ENCODE results near the gene UBAC2.
A peak's percentile ranks its signal among the peaks of the same experiment; 100 is the strongest.
"Not testable (repeated sequence)": the region's sequence is repeated elsewhere in the genome, so short reads cannot be mapped to it uniquely, and the experiment has no call there.

UBAC2 gene

DNA sequence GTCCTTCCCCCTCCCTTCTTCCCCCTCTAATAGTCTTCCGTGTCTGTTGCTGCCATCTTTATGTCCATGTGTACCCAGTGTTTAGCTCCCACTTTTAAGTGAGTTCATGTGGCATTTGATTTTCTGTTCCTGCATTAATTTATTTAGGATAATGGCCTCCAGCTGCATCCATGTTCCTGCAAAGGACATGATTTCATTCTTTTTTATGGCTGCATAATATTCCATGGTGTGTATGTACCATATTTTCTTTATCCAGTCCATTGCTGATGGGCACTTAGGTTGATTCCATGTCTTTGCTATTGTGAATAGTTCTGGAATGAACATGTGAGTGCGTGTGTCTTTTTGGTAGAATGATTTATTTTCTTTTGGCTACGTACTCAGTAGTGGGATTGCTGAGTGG lies 48.5 kb downstream of the UBAC2 start:
- DNase-seq (ENCODE audit: low spot score): not testable (repeated sequence)

DNA sequence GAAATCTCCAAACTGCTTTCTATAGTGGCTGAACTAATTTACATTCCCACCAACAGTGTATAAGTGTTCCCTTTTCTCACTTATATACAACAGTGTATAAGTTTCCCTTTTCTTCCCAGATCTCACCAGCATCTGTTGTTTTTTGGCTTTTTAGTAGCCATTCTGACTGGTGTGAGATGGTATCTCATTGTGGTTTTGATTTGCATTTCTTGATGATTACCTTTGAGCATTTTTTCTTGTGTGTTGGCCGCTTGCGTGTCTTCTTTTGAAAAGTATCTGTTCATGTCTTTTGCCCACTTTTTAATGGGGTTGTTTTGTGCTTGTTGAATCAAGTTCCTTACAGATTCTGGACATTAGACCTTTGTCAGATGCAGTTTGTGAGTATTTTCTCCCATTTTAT lies 49.0 kb downstream of the UBAC2 start:
- not testable (repeated sequence) for DNase-seq (ENCODE audit: low spot score)

DNA sequence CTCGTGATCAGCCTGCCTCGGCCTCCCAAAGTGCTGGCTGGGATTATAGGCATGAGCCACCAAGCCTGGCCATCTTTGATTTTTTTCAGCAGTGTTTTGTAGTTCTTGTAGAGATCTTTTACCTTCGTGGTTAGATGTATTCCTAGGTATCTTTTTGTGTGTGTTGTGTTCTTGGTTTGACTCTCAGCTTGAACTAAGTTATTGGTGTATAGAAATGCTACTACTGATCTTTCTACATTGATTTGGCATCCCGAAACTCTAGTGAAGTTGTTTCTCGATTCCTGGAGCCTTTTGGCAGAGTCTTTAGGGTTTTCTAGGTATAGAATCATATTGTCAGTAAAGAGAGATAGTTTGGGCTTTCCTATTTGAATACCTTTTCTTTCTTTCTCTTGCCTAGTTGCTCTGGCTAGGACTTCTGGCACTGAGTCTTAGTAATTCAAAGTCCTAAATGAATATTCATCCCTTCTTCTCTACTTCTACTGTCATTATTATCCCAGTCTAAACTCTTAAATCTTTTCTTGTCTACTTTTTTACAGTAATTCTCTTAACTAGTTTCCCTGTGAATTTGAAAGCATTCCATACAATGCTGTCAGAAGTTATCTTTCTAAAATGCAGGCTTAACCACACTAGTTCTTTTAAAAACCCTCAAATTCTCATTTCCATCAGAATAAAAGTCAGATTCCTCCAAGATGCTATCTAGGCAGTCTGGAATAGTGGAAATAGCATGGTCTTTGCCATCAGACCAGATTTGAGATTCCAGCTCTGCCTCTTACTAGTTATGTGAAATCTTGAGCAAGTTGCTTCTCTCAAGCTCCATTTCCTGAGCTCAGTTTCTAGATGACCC lies 50.5 kb downstream of the UBAC2 start:
- no peak for DNase-seq (ENCODE audit: low spot score)

DNA sequence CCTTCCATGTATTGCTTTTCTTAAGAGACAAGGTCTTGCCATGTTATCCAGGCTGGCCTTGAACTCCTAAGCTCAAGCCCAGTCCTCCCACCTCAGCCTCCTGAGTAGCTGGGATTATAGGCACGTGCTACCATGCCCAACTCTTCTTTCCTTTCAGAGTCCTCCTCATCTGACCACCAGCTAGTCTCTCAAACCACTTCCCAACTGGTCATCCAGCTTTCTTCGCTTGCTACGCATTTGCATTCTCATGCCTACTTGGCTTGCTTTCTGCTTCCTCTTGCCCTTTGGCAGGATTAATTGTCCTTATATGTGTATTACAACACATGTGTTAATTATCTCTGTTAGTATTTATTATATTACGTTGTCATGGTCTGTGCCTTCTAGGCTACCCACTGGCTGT lies 51.3 kb downstream of the UBAC2 start:
- no peak for DNase-seq (ENCODE audit: low spot score)

DNA sequence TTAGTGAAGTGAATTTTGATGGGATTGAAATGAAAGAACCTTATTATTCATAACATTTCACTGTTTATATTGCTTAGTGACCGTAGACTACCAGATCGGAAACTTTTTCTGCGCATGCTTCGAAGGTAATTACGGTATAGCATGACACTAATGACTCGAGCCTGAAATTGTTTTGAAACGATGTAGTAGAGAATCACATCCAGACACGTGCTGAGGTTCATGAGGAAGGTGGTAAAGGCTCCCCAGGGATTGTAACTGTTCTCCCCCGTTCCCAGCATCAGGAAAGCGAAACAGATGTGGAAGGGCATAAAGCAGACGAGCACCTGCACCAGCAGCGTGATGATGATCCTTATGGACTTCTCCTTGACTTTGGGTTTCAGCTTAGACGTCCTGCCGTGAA lies 54.2 kb downstream of the UBAC2 start:
- no peak for DNase-seq (ENCODE audit: low spot score)

DNA sequence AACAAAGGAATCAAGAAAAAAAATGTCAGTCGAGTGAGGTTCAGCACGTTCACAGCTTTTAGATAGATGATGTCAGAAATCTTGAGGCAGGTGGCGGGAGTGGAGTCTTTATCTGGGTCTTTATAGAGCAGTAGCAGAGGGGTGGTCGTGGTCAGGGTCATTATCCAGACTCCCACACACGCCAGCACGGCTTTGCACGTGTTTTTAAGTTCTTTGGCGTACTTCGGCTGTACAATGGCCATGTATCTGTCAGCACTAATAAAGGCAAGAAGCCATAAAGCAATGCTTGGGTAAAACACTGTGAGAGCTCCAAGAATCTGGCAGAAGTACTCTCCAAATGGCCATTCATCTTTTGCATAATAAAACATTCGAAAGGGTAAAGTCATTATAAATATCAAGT lies 54.6 kb downstream of the UBAC2 start:
- no peak for DNase-seq (ENCODE audit: low spot score)

DNA sequence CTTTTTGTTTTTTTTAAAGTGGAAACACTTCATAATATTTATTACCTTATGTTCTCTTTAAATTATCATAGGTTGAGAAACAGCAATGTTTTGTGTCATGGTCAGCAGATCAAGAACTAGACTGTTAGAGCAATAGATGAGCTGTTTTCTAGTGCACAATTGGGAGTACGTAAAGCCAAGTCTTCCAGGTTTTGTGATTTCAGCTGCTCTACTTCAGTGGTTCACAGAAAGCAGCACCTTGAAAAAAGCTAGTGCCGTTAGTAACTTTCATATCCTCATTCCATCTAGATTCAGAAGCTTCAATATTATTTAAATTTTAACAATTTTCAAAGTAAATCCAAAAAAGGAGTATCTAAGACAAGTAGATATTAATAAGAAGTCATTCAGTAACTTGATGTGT lies 55.6 kb downstream of the UBAC2 start:
- DNase-seq (ENCODE audit: low spot score): no peak

DNA sequence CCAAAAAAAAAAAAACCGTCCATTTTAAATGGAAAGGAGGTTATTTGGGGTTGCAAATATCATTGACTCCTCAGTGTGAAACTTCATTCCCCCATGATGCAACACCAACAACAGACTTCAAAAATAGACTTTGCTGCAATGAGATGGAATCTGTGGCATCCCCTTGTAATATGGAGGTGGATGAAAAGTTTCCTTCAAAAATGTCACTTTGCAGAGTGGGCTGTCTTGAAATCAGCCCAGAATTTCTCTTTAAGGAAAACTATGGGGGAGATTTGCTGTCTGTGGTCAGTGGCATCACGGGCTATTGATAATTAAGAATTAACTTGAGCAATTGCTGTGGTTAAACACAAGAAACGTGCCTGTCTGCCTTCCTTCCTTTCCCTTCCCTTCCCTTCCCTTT lies 56.1 kb downstream of the UBAC2 start:
- no peak for DNase-seq (ENCODE audit: low spot score)

DNA sequence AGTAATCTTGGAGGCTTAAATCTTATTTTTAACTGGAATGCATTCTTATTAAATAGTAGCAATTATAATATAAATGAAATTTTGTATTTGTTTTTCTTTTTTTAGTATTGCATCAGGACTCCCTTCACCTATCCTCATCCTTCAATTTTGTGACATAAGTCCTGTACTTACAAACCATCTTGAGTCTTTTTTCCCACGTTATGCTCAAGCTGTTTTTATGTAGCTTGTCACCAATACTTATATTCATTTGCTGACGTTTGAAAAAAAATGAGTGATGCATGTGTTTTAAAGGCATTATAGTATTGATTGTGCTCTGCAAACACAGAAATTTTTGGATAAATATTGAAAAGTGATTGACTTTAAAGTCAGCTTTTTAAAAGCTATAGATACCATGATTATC lies 56.6 kb downstream of the UBAC2 start:
- DNase-seq (ENCODE audit: low spot score): no peak

DNA sequence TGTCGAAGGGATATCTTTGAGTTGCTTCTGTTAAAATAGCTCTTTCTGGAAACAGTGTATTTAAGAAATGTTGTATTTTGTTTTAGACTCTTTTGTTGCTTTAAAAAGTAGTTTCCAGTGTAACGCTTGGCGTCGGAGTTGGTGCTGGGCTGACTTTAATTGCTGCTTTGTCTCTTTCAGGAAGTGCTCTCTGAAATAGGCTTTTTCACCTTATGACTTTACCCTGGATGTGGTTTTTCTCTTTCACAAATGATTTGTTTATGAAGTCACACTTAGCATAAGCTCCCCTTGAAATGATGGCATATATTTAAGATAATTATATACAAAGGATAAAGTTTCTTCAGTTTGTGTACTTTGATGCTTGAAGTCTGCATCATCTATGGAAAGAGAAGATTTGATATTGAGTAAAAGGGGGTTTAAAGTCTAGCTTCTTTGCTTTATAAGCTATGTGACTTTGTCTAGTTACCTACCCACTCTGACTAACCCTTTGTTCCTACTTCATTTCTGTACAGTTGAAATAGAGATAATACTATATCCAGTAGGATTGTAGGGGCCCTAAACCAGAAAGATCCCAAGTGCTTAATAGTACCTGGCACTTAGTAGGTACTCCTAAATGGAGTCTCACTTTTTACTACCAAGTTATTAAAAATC lies 57.7 kb downstream of the UBAC2 start, which contains the start of gene GPR18:
Gene GPR18 (minus strand): TSS at position 170 of the 651 bp plus-strand sequence. CDS start 2,507 bp downstream, outside the sequence.
- no peak for DNase-seq (ENCODE audit: low spot score)

DNA sequence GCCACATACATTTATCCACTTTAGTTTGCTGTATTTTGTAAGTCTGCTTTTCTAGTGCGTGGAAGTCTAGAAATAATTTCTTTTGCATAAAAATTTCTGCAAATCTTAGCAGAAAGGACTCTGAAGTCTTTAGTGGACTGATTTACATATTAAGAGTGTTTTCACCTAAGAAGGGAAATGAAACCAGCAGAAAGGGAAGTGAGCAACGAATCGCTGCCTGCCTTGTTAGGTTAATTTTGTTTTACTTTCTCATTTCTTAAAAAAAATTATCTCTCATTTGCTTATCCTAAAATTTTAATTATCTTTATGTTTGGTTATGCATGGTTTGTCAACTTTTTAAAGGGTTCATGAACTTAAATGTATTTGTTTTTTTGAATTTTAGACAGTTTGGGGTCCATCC lies 58.3 kb downstream of the UBAC2 start:
- DNase-seq (ENCODE audit: low spot score): no peak

DNA sequence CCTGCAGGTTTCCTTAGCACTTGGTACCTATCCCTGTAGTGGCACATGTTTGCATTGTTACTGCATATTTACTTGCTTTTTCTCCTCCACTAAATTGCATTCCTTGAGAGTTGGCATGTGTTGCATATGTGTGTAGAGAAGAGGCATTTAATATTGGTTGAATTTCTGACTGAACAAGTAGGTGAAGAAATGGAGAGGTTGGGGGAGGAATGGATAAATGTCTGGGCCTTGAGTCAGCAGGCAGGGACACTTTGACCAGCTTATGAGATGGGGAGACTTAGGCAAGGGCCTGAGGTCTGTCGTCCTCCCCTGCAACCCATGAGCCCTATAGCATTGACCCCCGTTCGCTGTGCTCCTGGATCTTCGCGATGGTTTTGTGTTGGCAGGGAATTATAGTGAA lies 59.6 kb downstream of the UBAC2 start:
- no peak for DNase-seq (ENCODE audit: low spot score)

DNA sequence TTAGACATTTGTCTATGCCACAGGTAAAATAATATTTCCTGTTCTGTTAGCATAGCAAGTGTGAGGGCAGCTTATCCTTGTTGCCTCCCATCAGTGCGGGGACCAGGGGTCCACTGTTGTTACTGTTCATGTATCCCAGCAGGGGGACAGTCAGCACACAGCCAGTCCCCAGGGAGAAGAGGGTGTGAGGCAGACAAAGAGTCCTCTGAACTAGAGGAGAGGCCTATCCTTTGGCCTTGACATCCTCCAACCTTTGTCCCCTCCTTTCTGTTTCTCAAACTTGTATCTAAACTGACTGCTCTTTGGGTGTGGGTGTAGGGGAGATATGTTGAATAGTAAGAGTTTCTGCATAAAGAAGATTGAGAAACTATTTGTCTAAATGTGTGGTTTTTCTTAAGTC lies 60.4 kb downstream of the UBAC2 start:
- DNase-seq (ENCODE audit: low spot score): no peak

DNA sequence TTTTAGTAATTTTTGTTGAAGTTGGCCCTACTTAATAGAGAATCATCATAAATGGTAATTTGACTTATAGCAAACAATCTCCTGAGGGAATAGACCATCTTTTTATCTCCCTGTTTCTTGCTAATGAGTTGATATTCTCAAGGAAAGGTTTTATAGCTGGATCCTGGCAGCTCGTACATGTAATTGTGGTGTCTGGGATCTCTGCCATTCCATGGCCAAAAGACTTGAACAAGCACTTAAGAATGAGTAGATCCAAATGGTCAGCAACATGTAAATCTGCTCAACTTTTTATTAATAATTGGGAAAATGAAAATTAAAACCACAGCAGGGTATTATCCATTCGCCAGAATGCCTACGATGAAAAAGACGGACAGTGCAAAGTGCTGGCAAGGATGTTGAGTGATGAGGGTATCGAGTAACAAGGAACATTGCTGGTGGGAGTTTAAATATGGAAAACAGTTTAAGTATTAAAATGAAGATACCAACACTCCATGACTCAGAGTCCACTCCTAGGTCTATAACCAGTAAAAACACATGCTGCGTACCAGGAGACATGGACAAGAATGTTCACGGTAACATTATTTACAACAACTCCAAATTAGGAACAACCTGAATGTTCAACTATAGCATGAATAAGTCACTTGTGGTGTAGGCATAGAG lies 62.6 kb downstream of the UBAC2 start:
- no peak for DNase-seq (ENCODE audit: low spot score)

DNA sequence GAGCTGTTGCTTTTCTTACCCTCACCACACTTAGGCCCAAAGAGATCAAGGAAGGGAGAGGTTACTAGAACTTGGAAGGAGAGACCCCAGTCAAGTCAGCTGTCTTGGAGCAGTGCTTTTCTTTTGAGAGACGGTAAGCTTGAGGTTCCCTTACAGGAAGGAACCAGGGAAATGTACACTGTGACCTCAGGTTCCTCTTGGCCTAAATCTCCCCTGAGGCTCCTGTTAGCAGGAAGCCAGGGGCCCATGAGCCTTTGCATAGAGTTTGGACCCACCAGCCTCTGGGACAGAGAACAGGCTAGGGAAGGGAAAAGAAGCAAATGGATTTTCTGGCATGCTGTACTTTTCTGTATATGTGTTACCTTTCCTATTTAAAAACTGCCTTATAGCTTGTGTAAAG lies 63.4 kb downstream of the UBAC2 start:
- no peak for DNase-seq (ENCODE audit: low spot score)

DNA sequence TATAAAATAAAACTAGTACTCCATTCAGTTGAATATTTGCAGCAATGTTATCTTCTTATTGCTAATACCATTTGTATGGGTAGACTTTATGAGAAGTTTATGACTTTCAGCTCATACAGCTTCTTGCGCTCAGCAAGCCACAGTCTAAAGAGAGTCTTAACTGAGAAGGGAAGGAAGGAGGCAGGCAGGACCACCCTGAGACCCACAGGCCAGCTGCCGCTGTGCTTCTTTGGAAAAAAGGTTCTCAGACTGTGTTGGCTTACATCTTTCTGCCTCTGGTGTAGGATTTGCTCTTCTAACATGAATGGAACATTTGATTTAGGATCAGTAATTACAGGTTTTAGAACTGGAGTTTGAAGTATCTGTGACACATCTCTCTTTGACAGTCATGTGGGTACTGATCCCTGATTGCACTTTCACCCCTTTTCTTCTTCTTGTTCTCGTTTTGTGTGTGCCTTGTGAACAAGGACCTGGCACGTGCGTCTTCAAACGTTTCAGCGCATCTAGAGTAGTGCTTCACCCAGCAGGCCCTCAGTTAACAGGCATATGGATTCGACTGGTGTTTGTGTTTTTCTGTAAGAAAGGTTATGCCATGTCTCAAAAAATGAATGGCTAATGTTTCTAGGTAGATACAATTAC lies 64.6 kb downstream of the UBAC2 start:
- peak; percentile 12 for DNase-seq (ENCODE audit: low spot score)

DNA sequence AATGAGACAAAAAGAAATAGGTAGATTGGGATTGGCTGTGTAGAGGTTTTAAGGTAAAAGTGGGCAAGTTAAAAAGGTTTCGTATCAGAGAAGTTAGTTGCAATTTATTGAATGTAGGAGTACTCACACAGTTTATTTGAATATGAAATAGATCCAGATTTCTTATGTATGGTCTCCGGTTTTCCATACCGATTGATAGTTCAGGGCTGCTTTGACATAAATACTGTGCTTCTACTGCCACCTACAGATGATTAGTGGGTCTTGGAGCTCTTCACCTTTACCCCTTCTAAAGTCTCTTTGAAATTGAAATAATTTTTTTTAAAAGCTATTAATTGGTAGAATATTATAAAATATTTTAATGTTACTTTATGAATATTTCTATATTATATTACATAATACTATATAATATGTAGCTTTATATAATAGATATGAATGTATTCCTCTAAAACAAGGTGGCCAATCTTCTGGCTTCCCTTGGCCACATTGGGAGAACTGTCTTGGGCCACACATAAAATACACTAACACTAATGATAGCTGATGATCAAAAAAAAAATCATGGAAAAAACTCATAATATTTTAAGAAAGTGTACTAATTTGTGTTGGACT lies 65.3 kb downstream of the UBAC2 start:
- DNase-seq (ENCODE audit: low spot score): peak; percentile 67

DNA sequence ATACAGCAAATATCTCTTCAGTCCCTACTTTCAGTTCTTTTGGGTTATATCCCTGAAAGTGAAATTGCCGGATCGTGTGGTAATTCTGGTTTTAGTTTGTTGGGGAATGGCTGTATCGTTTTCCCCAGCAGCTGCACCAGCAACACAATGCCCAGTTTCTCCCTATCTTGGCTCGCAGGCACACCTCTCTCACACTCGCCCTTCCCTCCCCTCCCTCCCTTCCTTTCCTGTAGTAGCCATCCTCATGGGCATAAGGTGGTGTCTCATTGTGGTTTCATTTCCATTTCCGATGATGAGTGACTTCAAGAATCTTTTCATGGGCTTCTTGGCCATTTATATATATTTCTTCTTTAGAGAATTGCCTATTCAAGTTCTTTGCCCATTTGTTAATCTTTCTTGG lies 66.2 kb downstream of the UBAC2 start:
- DNase-seq (ENCODE audit: low spot score): no peak

DNA sequence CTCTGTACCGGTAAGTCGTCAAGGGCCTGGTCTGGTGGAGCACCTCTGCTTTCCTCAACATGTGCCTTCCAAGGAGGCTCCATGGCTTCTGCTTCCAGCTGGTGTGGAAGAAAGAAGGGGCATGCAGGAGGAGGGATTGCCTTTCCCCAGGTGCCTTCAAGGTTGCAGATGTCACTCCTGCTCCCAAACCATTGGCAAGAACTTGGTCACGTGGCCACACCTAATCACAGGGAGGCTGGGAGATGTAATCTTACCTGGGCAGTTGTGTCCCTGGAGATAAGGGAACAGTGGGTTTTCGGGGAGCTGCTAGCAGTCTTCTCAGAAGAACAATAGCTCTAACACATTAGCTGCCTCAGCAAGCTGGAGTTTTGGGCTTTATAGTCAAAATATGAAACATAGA lies 67.3 kb downstream of the UBAC2 start:
- no peak for DNase-seq (ENCODE audit: low spot score)

DNA sequence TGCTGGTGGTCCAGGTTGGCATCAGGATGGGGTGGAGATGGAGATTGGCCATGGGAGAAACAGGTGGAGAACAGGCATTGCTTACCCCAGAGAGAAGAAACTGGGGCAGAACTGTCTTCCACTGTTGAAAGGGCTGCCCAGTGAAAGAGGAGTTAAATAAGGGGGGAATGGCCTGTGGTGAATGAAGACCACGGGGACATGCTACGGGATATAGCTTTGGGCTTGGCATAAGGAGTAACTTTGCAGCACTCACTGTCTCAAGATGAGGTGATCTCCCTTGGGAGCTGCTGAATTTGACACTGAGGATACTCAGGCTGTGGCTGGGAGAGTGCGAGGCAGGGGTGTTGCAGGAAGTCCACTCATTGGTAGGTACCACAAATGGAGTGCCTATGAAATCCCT lies 68.2 kb downstream of the UBAC2 start:
- DNase-seq (ENCODE audit: low spot score): no peak

DNA sequence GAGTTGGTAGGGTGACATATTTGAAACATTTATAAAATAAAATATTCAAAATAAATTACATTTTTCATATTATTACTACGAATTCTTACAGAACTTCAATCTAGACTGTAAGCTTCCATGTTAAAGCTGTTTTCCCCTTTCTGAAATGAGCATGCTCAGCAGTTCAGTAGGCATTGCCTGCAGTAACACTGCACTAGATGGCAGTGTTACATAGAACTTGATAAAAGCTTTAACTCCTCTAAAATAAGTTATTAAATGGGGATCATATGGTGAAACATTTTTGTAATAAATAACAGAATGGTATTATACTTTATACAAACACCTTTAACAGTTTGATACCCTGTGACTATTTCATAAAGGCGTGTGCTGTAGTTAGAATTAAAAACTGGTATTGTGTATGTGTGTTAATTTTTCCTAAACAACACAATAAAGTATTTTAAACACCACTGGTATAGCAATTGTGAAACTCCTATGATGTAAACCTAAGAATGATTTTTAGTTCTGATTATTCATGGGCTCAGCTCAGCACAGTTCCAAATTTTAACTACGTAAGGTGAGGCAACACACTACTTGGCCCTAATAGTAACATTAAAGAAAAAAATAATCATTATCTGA lies 69.1 kb downstream of the UBAC2 start:
- DNase-seq (ENCODE audit: low spot score): peak; percentile 47

DNA sequence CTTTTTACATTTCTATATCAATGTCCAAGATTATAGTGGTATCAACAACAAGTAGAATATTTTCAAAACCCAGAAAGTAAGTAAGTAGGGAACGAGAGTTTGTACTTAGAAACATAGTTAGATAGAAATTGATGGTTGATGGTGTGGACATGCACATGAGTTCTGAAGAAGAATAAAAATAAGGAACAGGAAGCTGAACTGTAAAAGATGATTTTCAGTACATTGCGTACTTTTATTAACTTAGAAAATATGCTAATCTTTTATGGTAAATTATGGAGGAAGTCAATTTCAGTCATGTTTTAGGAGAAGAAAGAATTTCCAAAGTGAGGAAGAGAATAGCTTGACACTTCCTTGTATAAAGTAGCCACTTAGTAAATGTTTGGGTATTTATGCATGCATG lies 69.9 kb downstream of the UBAC2 start:
- DNase-seq (ENCODE audit: low spot score): no peak
